Bronchial epithelial cell (primary cell): ENCODE results near the gene C9orf152. TPM values are rescaled to one million over a fixed set of nuclear protein-coding genes. Genes with fewer than 3 reads are reported as not detected.

ENCODE experiments used
- DNase-seq: peaks from one replicate; pipeline ENCODE4 v3.0.0-alpha.2; 2010; ENCODE audit warnings: low read depth
- FAIRE-seq: peaks from 2 replicates; lab custom pipeline; 2011; peaks lifted over from hg19 to GRCh38; lab: Jason Lieb, UNC
- H3K27me3 ChIP-seq: 2 replicates; pipeline ENCODE4 v1.5.1; 2011; ENCODE audit warnings: low read length; ENCODE audit not compliant: control insufficient read depth, insufficient read depth
- H3K36me3 ChIP-seq: 2 replicates; pipeline ENCODE4 v1.5.1; 2011; ENCODE audit warnings: low read length; ENCODE audit not compliant: control insufficient read depth, insufficient read depth
- H3K4me3 ChIP-seq: 2 replicates; pipeline ENCODE4 v1.5.1; 2011; ENCODE audit warnings: mild to moderate bottlenecking, low read depth, low read length, control low read depth
- CTCF ChIP-seq: IDR thresholded peaks from 2 replicates; pipeline ENCODE4 v1.5.1; 2011; ENCODE audit warnings: mild to moderate bottlenecking, moderate library complexity, low read length, control low read depth, inconsistent platforms; ENCODE audit not compliant: insufficient read depth, severe bottlenecking
- total RNA-seq: library from RNA; depleted of rRNA; stranded (reverse); fragments of >200 nt; gene quantifications from 2 replicates; pipeline ENCODE4 v1.2.1, GENCODE V29; 2014

The C9orf152 gene
- total RNA-seq, 1 donor from 2014 or later: under 0.01 TPM

DNA sequence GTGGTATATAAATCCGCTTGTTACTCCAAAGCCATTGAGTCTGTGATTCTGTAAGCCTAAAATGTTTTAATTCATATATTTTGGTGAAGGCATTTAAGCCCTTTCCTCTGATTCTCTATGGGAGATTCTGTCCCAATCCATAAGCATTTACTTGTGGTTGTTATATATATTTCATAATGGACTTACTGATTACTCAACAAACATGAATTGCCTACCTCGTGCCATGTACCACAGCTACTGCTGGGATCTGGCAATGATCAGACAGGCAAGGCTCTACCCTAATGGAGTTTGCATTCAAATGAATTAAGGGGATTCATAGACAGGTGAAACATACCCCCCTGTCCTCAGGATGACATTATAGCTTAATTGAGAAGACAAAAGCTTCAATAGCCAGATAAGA, 54.5 kb downstream of the C9orf152 start:
- FAIRE-seq: no peak

DNA sequence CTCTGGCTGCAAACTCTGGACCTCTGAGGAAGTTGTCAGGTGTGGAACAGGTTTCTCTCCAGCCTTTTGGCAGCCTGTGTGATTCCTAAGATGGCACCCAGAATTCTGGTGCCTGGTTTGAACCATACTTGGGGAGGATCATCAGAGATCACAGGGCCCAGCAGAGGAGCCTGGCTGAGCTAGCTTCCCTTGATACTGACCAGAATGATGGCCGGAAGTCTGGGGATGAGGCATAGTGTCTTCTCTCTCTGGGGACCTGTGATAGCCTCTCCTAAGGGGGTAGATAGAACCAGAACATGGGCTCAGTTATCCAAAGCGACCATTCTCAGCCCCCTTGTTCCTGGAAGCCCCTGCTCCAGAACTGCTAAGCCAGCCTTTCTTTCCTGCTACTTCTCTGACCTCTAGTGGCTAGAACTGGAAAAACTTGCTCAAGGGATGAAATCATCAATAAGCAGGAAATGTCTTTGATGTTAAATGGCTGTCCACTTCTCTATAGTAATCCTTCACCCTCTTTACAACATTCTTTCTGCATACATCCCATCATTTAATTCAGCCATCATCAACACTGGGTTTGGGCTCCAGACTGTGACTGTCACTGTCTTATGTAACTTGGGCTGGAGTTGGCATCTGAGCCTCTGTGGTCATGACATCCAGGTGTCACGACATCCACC, 55.1 kb downstream of the C9orf152 start:
- Histone ChIP-seq H3K4me3 (no peak overlapping the region), H3K36me3 (no peaks in the 10 kb centered on the region), H3K27me3 (no peaks in the 10 kb centered on the region)
- peak; percentile 61 for DNase-seq
- peak; percentile 75 for TF ChIP-seq CTCF
- no peak for FAIRE-seq

More for the DNA sequence above, 54.5 kb downstream of the C9orf152 start:
- Histone ChIP-seq H3K36me3 (no peaks in the 10 kb centered on the region), H3K4me3 (no peak overlapping the region), H3K27me3 (no peaks in the 10 kb centered on the region)
- DNase-seq: no peak
- no peak for TF ChIP-seq CTCF

Other genes with a start within 250 kb of the C9orf152 start
- gene TXN, start 48.3 kb upstream of the C9orf152 start, total RNA-seq: 378 and 504 TPM in 2 replicates
- gene TXNDC8, start 129.7 kb upstream of the C9orf152 start, total RNA-seq: not detected in 2 replicates